Activated CD8-positive, alpha-beta T cell treated with anti-CD3 and anti-CD28 coated beads for 36 hours (primary cell): Measurements from ENCODE around the gene CAMTA1. TPM values are rescaled to one million over a fixed set of nuclear protein-coding genes. Genes with fewer than 3 reads are reported as not detected.

ENCODE experiments used
- ATAC-seq: fragments of 200-7000 bp; cut with Tn5 transposase; one replicate; pipeline ENCODE4 v1.10.0; 2021; ENCODE audit warnings: mild to moderate bottlenecking, moderate library complexity
- CTCF ChIA-PET: fragments of 350-600 bp; sonication (Branson Sonifier 250); formaldehyde crosslinking; loops from one replicate; lab custom pipeline; 2021; ENCODE audit warnings: antibody characterized with exemption; lab: Charles Lee
- POLR2A ChIA-PET: fragments of 350-600 bp; sonication (Branson Sonifier 250); formaldehyde crosslinking; loops from one replicate; lab custom pipeline; 2021; ENCODE audit warnings: antibody characterized with exemption; lab: Charles Lee
- DNase-seq: peaks from one replicate; pipeline ENCODE4 v3.0.0-alpha.2; 2020
- H3K27ac Mint-ChIP-seq: one replicate; pipeline ENCODE4 v1.8.0; 2021; ENCODE audit warnings: mild to moderate bottlenecking, mixed read lengths
- H3K27me3 Mint-ChIP-seq: one replicate; pipeline ENCODE4 v1.8.0; 2021; ENCODE audit warnings: mixed read lengths
- H3K36me3 Mint-ChIP-seq: one replicate; pipeline ENCODE4 v1.8.0; 2021; ENCODE audit warnings: low read depth, mixed read lengths
- H3K4me1 Mint-ChIP-seq: one replicate; pipeline ENCODE4 v1.8.0; 2021; ENCODE audit warnings: low read depth, mixed read lengths
- H3K4me3 Mint-ChIP-seq: one replicate; pipeline ENCODE4 v1.8.0; 2021; ENCODE audit warnings: mild to moderate bottlenecking, moderate library complexity, mixed read lengths
- H3K9me3 Mint-ChIP-seq: one replicate; pipeline ENCODE4 v1.8.0; 2021; ENCODE audit warnings: mixed read lengths
- CTCF ChIP-seq: fragments of 200-600 bp; IDR thresholded peaks from one replicate; pipeline ENCODE4 v1.8.0; 2022; ENCODE audit warnings: antibody characterized with exemption, mild to moderate bottlenecking
- intact Hi-C: fragments of 100-400 bp; cut with micrococcal nuclease; formaldehyde crosslinking; loops from one replicate; pipeline ENCODE4 v1.10.0; 2022
- total RNA-seq, 2 experiments: library from RNA; stranded (reverse); gene quantifications; one replicate each; pipeline ENCODE4 v1.2.3, GENCODE V29; 2021

The CAMTA1 gene
- total RNA-seq, 2 experiments from 2014 or later: 67.7 to 70.9 TPM

GRCh38 chr1:7207875-7208646 is 422.8 kb downstream of the CAMTA1 start:
- H3K36me3 Mint-ChIP-seq: no peaks in the 10 kb centered on the region
- DNase-seq: peak; percentile 56
- no peaks in the 10 kb centered on the region for H3K4me1 Mint-ChIP-seq
- peak; percentile 88 for ATAC-seq
- H3K4me3 Mint-ChIP-seq: no peak overlapping the region
- ChIA-PET POLR2A (interaction anchor here (0.8 kb wide), 1 partner anchor 18 kb away, joined by 3 read pairs; no protein-coding TSS in a partner anchor), CTCF (interaction anchor here (0.8 to 2.7 kb wide), 7 partner anchors 10 to 489 kb away, joined by 3 to 17 read pairs (median 4); no protein-coding TSS in a partner anchor)
- peak; percentile 52 for TF ChIP-seq CTCF
- H3K27ac Mint-ChIP-seq: no peak overlapping the region
- intact Hi-C loops: no loop called here
- H3K27me3 Mint-ChIP-seq: peaks cover 27% of the 10 kb centered on the region
- H3K9me3 Mint-ChIP-seq: no peaks in the 10 kb centered on the region

GRCh38 chr1:7208647-7209180 is 423.5 kb downstream of the CAMTA1 start:
- ChIA-PET CTCF (interaction anchor here (1.1 to 2.7 kb wide), 4 partner anchors 10 to 166 kb away, joined by 4 to 17 read pairs (median 4); no protein-coding TSS in a partner anchor), POLR2A (no interaction called here)
- TF ChIP-seq CTCF: no peak

GRCh38 chr1:7209336-7209735 is 424.1 kb downstream of the CAMTA1 start:
- intact Hi-C loops: no loop called here

More at GRCh38 chr1:7208647-7209180, 423.5 kb downstream of the CAMTA1 start:
- intact Hi-C loops: no loop called here
- Mint-ChIP-seq H3K27ac (no peak overlapping the region), H3K4me3 (no peak overlapping the region), H3K36me3 (no peaks in the 10 kb centered on the region), H3K9me3 (no peaks in the 10 kb centered on the region), H3K27me3 (peaks cover 27% of the 10 kb centered on the region), H3K4me1 (no peaks in the 10 kb centered on the region)
- DNase-seq (no peak), ATAC-seq (no peak)

GRCh38 chr1:7218210-7218832 is 433.1 kb downstream of the CAMTA1 start:
- Mint-ChIP-seq H3K4me1 (no peaks in the 10 kb centered on the region), H3K9me3 (no peaks in the 10 kb centered on the region), H3K36me3 (no peaks in the 10 kb centered on the region), H3K27me3 (peaks cover 23% of the 10 kb centered on the region), H3K4me3 (no peak overlapping the region), H3K27ac (no peak overlapping the region)
- DNase-seq (peak; percentile 55), ATAC-seq (no peak)
- POLR2A ChIA-PET: interaction anchor here (0.6 kb wide), 1 partner anchor 41 kb away, joined by 3 read pairs; no protein-coding TSS in a partner anchor
- intact Hi-C loops: loop anchor here (5.0 kb wide), 1 partner anchor 501 kb away; no protein-coding TSS in a partner anchor
- CTCF ChIA-PET: interaction anchor here (0.6 to 1.7 kb wide), 3 partner anchors 11 to 499 kb away, joined by 3 to 5 read pairs (median 4); no protein-coding TSS in a partner anchor
- TF ChIP-seq CTCF: peak; percentile 80

More at GRCh38 chr1:7209336-7209735, 424.1 kb downstream of the CAMTA1 start:
- H3K27ac Mint-ChIP-seq: no peak overlapping the region
- ChIA-PET CTCF (interaction anchor here (2.7 kb wide), 1 partner anchor 167 kb away, joined by 17 read pairs; no protein-coding TSS in a partner anchor), POLR2A (no interaction called here)
- no peaks in the 10 kb centered on the region for H3K36me3 Mint-ChIP-seq
- ATAC-seq: no peak
- no peak for DNase-seq
- no peak for TF ChIP-seq CTCF
- H3K9me3 Mint-ChIP-seq: no peaks in the 10 kb centered on the region
- H3K4me1 Mint-ChIP-seq: no peaks in the 10 kb centered on the region
- no peak overlapping the region for H3K4me3 Mint-ChIP-seq
- peaks cover 27% of the 10 kb centered on the region for H3K27me3 Mint-ChIP-seq
